ENCODE results near the gene ANKRD11. TPM values are rescaled to one million over a fixed set of nuclear protein-coding genes. Genes with fewer than 3 reads are reported as not detected.

Gene ANKRD11
- polyA plus RNA-seq, 1 donor from 2014 or later = 32.5 TPM

DNA sequence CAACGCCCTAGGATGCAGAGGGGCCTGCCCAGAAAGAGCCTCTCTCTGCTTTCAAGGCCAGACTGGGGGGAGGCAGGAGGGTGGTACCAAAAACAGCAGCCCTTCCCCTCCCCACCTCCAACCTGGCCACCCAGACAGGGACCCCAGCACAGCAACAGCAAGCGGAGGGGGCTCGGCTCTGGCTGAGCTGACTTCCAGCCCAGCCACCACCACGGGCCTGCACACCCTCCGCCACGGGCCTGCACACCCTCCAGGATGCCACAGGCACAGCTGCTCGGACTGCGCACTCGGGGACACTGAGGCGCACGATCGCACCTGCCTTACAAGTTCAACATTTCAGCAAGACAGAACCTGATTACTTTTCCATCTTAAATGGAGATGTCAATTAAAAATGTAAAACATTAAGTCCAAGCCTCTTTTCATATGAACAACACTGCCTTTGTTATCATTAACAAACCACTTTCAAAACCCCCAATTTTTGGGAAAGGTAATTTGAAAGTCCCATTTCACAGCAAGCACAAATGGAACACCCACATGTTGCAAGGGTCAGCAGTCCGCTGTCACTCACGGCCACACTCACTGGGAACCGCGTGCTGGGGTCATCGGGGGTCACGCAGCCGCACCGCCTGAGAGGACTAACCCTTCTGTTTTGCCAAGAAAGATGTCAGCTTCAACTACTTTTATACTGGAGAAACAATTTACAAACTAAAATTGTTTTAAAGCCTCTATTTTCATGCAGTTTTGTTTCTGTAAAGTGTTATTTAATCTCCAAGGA, 76.4 kb downstream of the ANKRD11 start:
- Histone ChIP-seq H4K20me1 (ENCODE audit: insufficient read depth) (peaks cover 3% of the 10 kb centered on the region), H3F3A (ENCODE audit: insufficient read depth, low read length, poor library complexity, severe bottlenecking) (no peaks in the 10 kb centered on the region), H3K9me2 (ENCODE audit: insufficient read depth, low read length) (no peaks in the 10 kb centered on the region), H2AFZ (ENCODE audit: low read depth, low read length) (no peak overlapping the region), H3K4me2 (ENCODE audit: low read length) (no peak overlapping the region), H3K9me3 (ENCODE audit: low read length) (no peaks in the 10 kb centered on the region), H3K9ac (ENCODE audit: low read length) (no peak overlapping the region), H3K27me3 (ENCODE audit: insufficient read depth, low read depth, low read length) (no peaks in the 10 kb centered on the region), H3K79me2 (replicated peaks; ENCODE audit: insufficient read depth, low read length) (peaks cover 84% of the 10 kb centered on the region), H3K4me3 (ENCODE audit: low read length) (no peak overlapping the region), H3K27ac (ENCODE audit: low read length) (no peak overlapping the region), H3K36me3 (ENCODE audit: insufficient read depth, low read length) (no peaks in the 10 kb centered on the region)
- no peak for TF ChIP-seq EP300 (conservative IDR thresholded peaks at IDR 0.05; ENCODE audit: poor library complexity, severe bottlenecking)
- no peak for TF ChIP-seq RAD21 (conservative IDR thresholded peaks at IDR 0.05)
- no peak for TF ChIP-seq EZH2 (IDR thresholded peaks at IDR 0.05; ENCODE audit: borderline replicate concordance, insufficient read depth, low read length, poor library complexity, severe bottlenecking)
- TF ChIP-seq, protein P1, sequence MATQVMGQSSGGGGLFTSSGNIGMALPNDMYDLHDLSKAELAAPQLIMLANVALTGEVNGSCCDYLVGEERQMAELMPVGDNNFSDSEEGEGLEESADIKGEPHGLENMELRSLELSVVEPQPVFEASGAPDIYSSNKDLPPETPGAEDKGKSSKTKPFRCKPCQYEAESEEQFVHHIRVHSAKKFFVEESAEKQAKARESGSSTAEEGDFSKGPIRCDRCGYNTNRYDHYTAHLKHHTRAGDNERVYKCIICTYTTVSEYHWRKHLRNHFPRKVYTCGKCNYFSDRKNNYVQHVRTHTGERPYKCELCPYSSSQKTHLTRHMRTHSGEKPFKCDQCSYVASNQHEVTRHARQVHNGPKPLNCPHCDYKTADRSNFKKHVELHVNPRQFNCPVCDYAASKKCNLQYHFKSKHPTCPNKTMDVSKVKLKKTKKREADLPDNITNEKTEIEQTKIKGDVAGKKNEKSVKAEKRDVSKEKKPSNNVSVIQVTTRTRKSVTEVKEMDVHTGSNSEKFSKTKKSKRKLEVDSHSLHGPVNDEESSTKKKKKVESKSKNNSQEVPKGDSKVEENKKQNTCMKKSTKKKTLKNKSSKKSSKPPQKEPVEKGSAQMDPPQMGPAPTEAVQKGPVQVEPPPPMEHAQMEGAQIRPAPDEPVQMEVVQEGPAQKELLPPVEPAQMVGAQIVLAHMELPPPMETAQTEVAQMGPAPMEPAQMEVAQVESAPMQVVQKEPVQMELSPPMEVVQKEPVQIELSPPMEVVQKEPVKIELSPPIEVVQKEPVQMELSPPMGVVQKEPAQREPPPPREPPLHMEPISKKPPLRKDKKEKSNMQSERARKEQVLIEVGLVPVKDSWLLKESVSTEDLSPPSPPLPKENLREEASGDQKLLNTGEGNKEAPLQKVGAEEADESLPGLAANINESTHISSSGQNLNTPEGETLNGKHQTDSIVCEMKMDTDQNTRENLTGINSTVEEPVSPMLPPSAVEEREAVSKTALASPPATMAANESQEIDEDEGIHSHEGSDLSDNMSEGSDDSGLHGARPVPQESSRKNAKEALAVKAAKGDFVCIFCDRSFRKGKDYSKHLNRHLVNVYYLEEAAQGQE (IDR thresholded peaks at IDR 0.05; ENCODE audit: borderline replicate concordance) = no peak
- TF ChIP-seq MXI1 (conservative IDR thresholded peaks at IDR 0.05; ENCODE audit: poor library complexity, severe bottlenecking) = no peak
- no peak for TF ChIP-seq TAF1 (IDR thresholded peaks at IDR 0.05; ENCODE audit: low read depth)
- TF ChIP-seq POLR2AphosphoS5 (IDR thresholded peaks at IDR 0.05) = no peak
- no peak for TF ChIP-seq CTCF (IDR thresholded peaks at IDR 0.05; ENCODE audit: poor library complexity, severe bottlenecking)
- TF ChIP-seq SMC3 (conservative IDR thresholded peaks at IDR 0.05; ENCODE audit: poor library complexity) = no peak

DNA sequence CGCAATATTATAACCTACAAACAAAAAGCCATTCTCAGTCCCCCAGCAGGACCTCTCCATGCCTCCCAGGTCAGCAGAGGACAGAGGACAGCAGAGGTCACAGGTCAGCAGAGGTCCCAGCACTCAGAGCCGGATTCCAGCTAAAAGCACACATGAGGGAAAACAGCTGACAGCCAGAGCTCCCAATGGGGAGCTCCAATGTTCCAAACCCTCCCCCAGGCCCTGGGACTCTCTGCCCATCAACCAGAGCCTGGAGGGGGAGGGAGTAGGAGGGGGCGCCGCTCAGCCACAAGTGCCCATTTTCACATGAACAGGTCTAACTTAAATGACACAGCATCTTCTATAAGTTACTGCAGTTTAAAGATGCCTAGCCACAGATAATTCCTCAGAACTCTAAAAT, 77.5 kb downstream of the ANKRD11 start:
- Histone ChIP-seq H3K4me3 (ENCODE audit: low read length) (no peak overlapping the region), H3K79me2 (replicated peaks; ENCODE audit: insufficient read depth, low read length) (peaks cover 86% of the 10 kb centered on the region), H2AFZ (ENCODE audit: low read depth, low read length) (no peak overlapping the region), H3F3A (ENCODE audit: insufficient read depth, low read length, poor library complexity, severe bottlenecking) (no peaks in the 10 kb centered on the region), H4K20me1 (ENCODE audit: insufficient read depth) (peaks cover 3% of the 10 kb centered on the region), H3K9me2 (ENCODE audit: insufficient read depth, low read length) (no peaks in the 10 kb centered on the region), H3K9me3 (ENCODE audit: low read length) (no peaks in the 10 kb centered on the region), H3K27me3 (ENCODE audit: insufficient read depth, low read depth, low read length) (no peaks in the 10 kb centered on the region), H3K4me2 (ENCODE audit: low read length) (no peak overlapping the region), H3K9ac (ENCODE audit: low read length) (no peak overlapping the region), H3K36me3 (ENCODE audit: insufficient read depth, low read length) (no peaks in the 10 kb centered on the region), H3K27ac (ENCODE audit: low read length) (no peak overlapping the region)
- TF ChIP-seq POLR2AphosphoS5 (IDR thresholded peaks at IDR 0.05) = no peak
- no peak for TF ChIP-seq CTCF (IDR thresholded peaks at IDR 0.05; ENCODE audit: poor library complexity, severe bottlenecking)
- TF ChIP-seq TAF1 (IDR thresholded peaks at IDR 0.05; ENCODE audit: low read depth) = no peak
- no peak for TF ChIP-seq MXI1 (conservative IDR thresholded peaks at IDR 0.05; ENCODE audit: poor library complexity, severe bottlenecking)
- no peak for TF ChIP-seq RAD21 (conservative IDR thresholded peaks at IDR 0.05)
- TF ChIP-seq, protein P1 (IDR thresholded peaks at IDR 0.05; ENCODE audit: borderline replicate concordance) = no peak
- TF ChIP-seq EZH2 (IDR thresholded peaks at IDR 0.05; ENCODE audit: borderline replicate concordance, insufficient read depth, low read length, poor library complexity, severe bottlenecking) = no peak
- no peak for TF ChIP-seq SMC3 (conservative IDR thresholded peaks at IDR 0.05; ENCODE audit: poor library complexity)
- TF ChIP-seq EP300 (conservative IDR thresholded peaks at IDR 0.05; ENCODE audit: poor library complexity, severe bottlenecking) = no peak
